ENCODE results near the gene CPEB1.

- TF ChIP-seq POLR2A (IDR thresholded peaks at IDR 0.05; ENCODE audit: low read depth, low read length) (no peak), TAF1 (IDR thresholded peaks at IDR 0.05; ENCODE audit: borderline replicate concordance, low read depth, low read length) (no peak), POLR2AphosphoS5 (IDR thresholded peaks at IDR 0.05; ENCODE audit: low read depth, low read length) (no peak)
Measured at GRCh38 chr15:82531496-82532382, 115.4 kb downstream of the CPEB1 start.

All from GM12892 (cell line).